Right ventricle myocardium superior (tissue), 1 donor: Measurements from ENCODE around the gene AUP1. TPM values are rescaled to one million over a fixed set of nuclear protein-coding genes. Genes with fewer than 3 reads are reported as not detected.

Experiments
- ATAC-seq: fragments of 200-7000 bp; cut with Tn5 transposase; one replicate; pipeline ENCODE4 v1.9.1; 2020; ENCODE audit warnings: mild to moderate bottlenecking; ENCODE audit not compliant: poor library complexity
- DNase-seq: peaks from one replicate; pipeline ENCODE4 v3.0.0-alpha.2; 2020
- intact Hi-C: fragments of 100-400 bp; cut with DNase I; formaldehyde crosslinking; loops from one replicate; pipeline ENCODE4 v1.11.2; 2022
- total RNA-seq: library from RNA; stranded (reverse); fragmentation: NEBNext Ultra II Directional; extraction: Animal tissue kit (Norgen Biotek cat#: 25700); gene quantifications from one replicate; pipeline ENCODE4 v1.2.1, GENCODE V29; 2021
- donor health status: DM: no; HTN: yes; CAD: no; lungs with severe emphysema.

AUP1 gene
- total RNA-seq, 1 donor from 2014 or later = 43.2 TPM

- intact Hi-C loops = no loop called here
- DNase-seq (no peak), ATAC-seq (no peak)
These were observed 7.0 kb downstream of the AUP1 start for GRCh38 chr2:74522516-74522915.

GRCh38 chr2:74516650-74517049, 12.9 kb downstream of the AUP1 start:
- ATAC-seq (no peak), DNase-seq (no peak)
- intact Hi-C loops = no loop called here

- intact Hi-C loops = no loop called here
- DNase-seq (peak; percentile 85), ATAC-seq (peak; percentile 88)
These were observed 13.4 kb downstream of the AUP1 start for GRCh38 chr2:74515981-74516633.

GRCh38 chr2:74515271-74515980, 14.1 kb downstream of the AUP1 start:
- intact Hi-C loops = no loop called here

GRCh38 chr2:74514368-74515270, 14.9 kb downstream of the AUP1 start, which contains the start of gene TLX2:
TSS of gene TLX2 (plus strand) at chr2:74514450. CDS start at chr2:74514807, 357 bp downstream.
- intact Hi-C loops = no loop called here
- peak; percentile 7 for ATAC-seq
- no peak for DNase-seq

More at GRCh38 chr2:74515271-74515980, 14.1 kb downstream of the AUP1 start:
- ATAC-seq (no peak), DNase-seq (no peak)

GRCh38 chr2:74513605-74514367, 15.7 kb downstream of the AUP1 start:
- intact Hi-C loops = no loop called here
- DNase-seq = no peak
- ATAC-seq = no peak

- intact Hi-C loops = no loop called here
- ATAC-seq (no peak), DNase-seq (no peak)
These were observed 16.5 kb downstream of the AUP1 start for GRCh38 chr2:74512744-74513604.

GRCh38 chr2:74511104-74511989, 18.2 kb downstream of the AUP1 start:
- DNase-seq = no peak
- intact Hi-C loops = no loop called here
- no peak for ATAC-seq

- intact Hi-C loops = no loop called here
- DNase-seq = no peak
- no peak for ATAC-seq
These were observed 19.2 kb downstream of the AUP1 start for GRCh38 chr2:74510272-74510671.

GRCh38 chr2:74507926-74508520, 21.5 kb downstream of the AUP1 start:
- intact Hi-C loops = no loop called here

GRCh38 chr2:74507145-74507925, 22.2 kb downstream of the AUP1 start, which contains the start of gene PCGF1:
TSS of gene PCGF1 (minus strand) at chr2:74507695. CDS start at chr2:74507668, 27 bp downstream.
- peak; percentile 100 for DNase-seq
- ATAC-seq = peak; percentile 97
- intact Hi-C loops = no loop called here

More at GRCh38 chr2:74507926-74508520, 21.5 kb downstream of the AUP1 start:
- ATAC-seq = no peak
- no peak for DNase-seq

GRCh38 chr2:74505448-74506246, 23.9 kb downstream of the AUP1 start:
- intact Hi-C loops = no loop called here
- no peak for DNase-seq
- ATAC-seq = no peak

GRCh38 chr2:74504591-74504990, 24.9 kb downstream of the AUP1 start:
- intact Hi-C loops = no loop called here
- ATAC-seq = no peak
- no peak for DNase-seq

- intact Hi-C loops = no loop called here
- no peak for ATAC-seq
These were observed 25.7 kb downstream of the AUP1 start for GRCh38 chr2:74503506-74504475.

More at GRCh38 chr2:74503506-74504475, 25.7 kb downstream of the AUP1 start:
- DNase-seq = no peak
